B cell (primary cell): ENCODE measurements around the gene IGF2BP1. TPM values are rescaled to one million over a fixed set of nuclear protein-coding genes. Genes with fewer than 3 reads are reported as not detected.

Experiments used
- ATAC-seq: fragments of 200-7000 bp; cut with Tn5 transposase; one replicate; pipeline ENCODE4 v1.10.0; 2021; ENCODE audit warnings: low read depth, mild to moderate bottlenecking, moderate number of reproducible peaks, moderate library complexity
- CTCF ChIA-PET: fragments of 350-600 bp; sonication (Branson Sonifier 250); formaldehyde crosslinking; loops from one replicate; lab custom pipeline; 2021; ENCODE audit warnings: antibody characterized with exemption, inconsistent platforms; lab: Charles Lee
- POLR2A ChIA-PET: fragments of 350-600 bp; sonication (Branson Sonifier 250); formaldehyde crosslinking; loops from one replicate; lab custom pipeline; 2021; ENCODE audit warnings: antibody characterized with exemption; lab: Charles Lee
- DNase-seq: peaks from one replicate; pipeline ENCODE4 v3.0.0; 2013
- H2AFZ ChIP-seq: 2 replicates; pipeline ENCODE4 v1.6.1; 2012; ENCODE audit warnings: mild to moderate bottlenecking, low read depth, low read length; ENCODE audit not compliant: insufficient read depth, poor library complexity, severe bottlenecking
- H3K27ac ChIP-seq, 2 donors: 1 replicate in 1 of 2; 2 replicates in 1 of 2; pipeline ENCODE4 v1.5.1; 2012 to 2013; ENCODE audit warnings: low read length in 2 of 2, mild to moderate bottlenecking in 2 of 2, moderate library complexity in 1 of 2
- H3K27me3 ChIP-seq, 4 experiments: fragments of 200-600 bp in 1 of 4; sonication (generic) in 1 of 4; replicated peaks in 1 of 4; 1 replicate in 2 of 4; 2 replicates in 2 of 4; pipeline versions ENCODE4 v1.6.1 to v1.7.0; 2013 to 2016; ENCODE audit warnings: low read length in 3 of 4, mild to moderate bottlenecking in 2 of 4, mixed read lengths in 1 of 4, moderate library complexity in 1 of 4; ENCODE audit not compliant: insufficient read depth in 4 of 4, control insufficient read depth in 3 of 4; ENCODE audit errors: control extremely low read depth in 1 of 4
- H3K36me3 ChIP-seq, 2 experiments: replicated peaks in 1 of 2; 1 replicate in 1 of 2; 2 replicates in 1 of 2; pipeline versions ENCODE4 v1.6.1 to v1.7.1; 2013; ENCODE audit warnings: low read length in 1 of 2; ENCODE audit not compliant: insufficient read depth in 2 of 2, control insufficient read depth in 1 of 2; ENCODE audit errors: control extremely low read depth in 1 of 2, extremely low read depth in 1 of 2
- H3K4me1 ChIP-seq, 2 donors: fragments of 200-600 bp in 1 of 2; sonication (generic) in 1 of 2; 1 replicate in 1 of 2; 2 replicates in 1 of 2; pipeline versions ENCODE4 v1.5.1 to v1.6.1; 2013 to 2017; ENCODE audit warnings: low read length in 2 of 2; ENCODE audit not compliant: control insufficient read depth in 2 of 2, insufficient read depth in 2 of 2
- H3K4me2 ChIP-seq: replicated peaks from 2 replicates; pipeline ENCODE3; 2012; ENCODE audit warnings: mild to moderate bottlenecking, low read depth, low read length; ENCODE audit not compliant: poor library complexity, severe bottlenecking
- H3K4me3 ChIP-seq, 5 experiments: fragments of 200-600 bp in 1 of 5; sonication (generic) in 1 of 5; 1 replicate in 3 of 5; 2 replicates in 2 of 5; pipeline versions ENCODE4 v1.5.1 to v1.7.0; 2011 to 2016; ENCODE audit warnings: low read length in 4 of 5, mild to moderate bottlenecking in 4 of 5, low read depth in 2 of 5, control low read depth in 1 of 5, moderate library complexity in 1 of 5; ENCODE audit not compliant: insufficient read depth in 1 of 5; ENCODE audit errors: control extremely low read depth in 1 of 5, extremely low read depth in 1 of 5
- H3K79me2 ChIP-seq: fragments of 200-600 bp; sonication (generic); one replicate; pipeline ENCODE4 v1.6.0; 2016; ENCODE audit warnings: low read length; ENCODE audit not compliant: control insufficient read depth, insufficient read depth
- H3K9ac ChIP-seq: fragments of 200-600 bp; sonication (generic); 2 replicates; pipeline ENCODE4 v1.6.1; 2017; ENCODE audit warnings: mild to moderate bottlenecking, low read length, moderate library complexity
- H3K9me3 ChIP-seq, 3 donors: one replicate each; pipeline versions ENCODE4 v1.6.1 to v1.7.1; 2013; ENCODE audit warnings: low read length in 2 of 3; ENCODE audit not compliant: control insufficient read depth in 2 of 3, insufficient read depth in 1 of 3; ENCODE audit errors: control extremely low read depth in 1 of 3
- H4K20me1 ChIP-seq: 2 replicates; pipeline ENCODE4 v1.6.0; 2012; ENCODE audit warnings: mild to moderate bottlenecking, low read length; ENCODE audit not compliant: insufficient read depth, control insufficient read depth, poor library complexity, severe bottlenecking
- H3K27ac Mint-ChIP-seq: one replicate; pipeline ENCODE4 v1.8.0; 2021; ENCODE audit warnings: mixed read lengths
- H3K27me3 Mint-ChIP-seq: one replicate; pipeline ENCODE4 v1.8.0; 2021; ENCODE audit warnings: mixed read lengths
- H3K4me1 Mint-ChIP-seq: one replicate; pipeline ENCODE4 v1.8.0; 2021; ENCODE audit warnings: mixed read lengths
- H3K4me3 Mint-ChIP-seq: one replicate; pipeline ENCODE4 v1.8.0; 2021; ENCODE audit warnings: mixed read lengths
- H3K9me3 Mint-ChIP-seq: one replicate; pipeline ENCODE4 v1.8.0; 2022; ENCODE audit warnings: mixed read lengths; ENCODE audit not compliant: insufficient read depth
- CTCF ChIP-seq: fragments of 200-600 bp; IDR thresholded peaks from one replicate; pipeline ENCODE4 v1.8.0; 2022; ENCODE audit warnings: antibody characterized with exemption, mild to moderate bottlenecking
- EZH2 ChIP-seq: IDR thresholded peaks from 2 replicates; pipeline ENCODE4 v1.6.1; 2012; ENCODE audit warnings: borderline replicate concordance, low read depth, mild to moderate bottlenecking, moderate library complexity, low read length; ENCODE audit not compliant: insufficient read depth, poor library complexity, severe bottlenecking
- WGBS: methylation state at CpG from one replicate; pipeline ENCODE4 v1.1.5; 2013; ENCODE audit warnings: missing lambda C conversion rate; ENCODE audit not compliant: insufficient coverage; 5-methylcytosine and 5-hydroxymethylcytosine counted together
- intact Hi-C: fragments of 100-400 bp; cut with micrococcal nuclease; formaldehyde crosslinking; loops from one replicate; pipeline ENCODE4 v1.10.0; 2022
- polyA plus RNA-seq: library from polyadenylated mRNA; depleted of rRNA; stranded (reverse); fragments of >200 nt; gene quantifications from 2 replicates; pipeline ENCODE4 v1.2.3, GENCODE V29; 2012
- total RNA-seq, 2 donors: library from RNA; stranded (reverse); fragments of 120-200 nt in 1 of 2; gene quantifications; 1 replicate in 1 of 2; 2 replicates in 1 of 2; pipeline versions ENCODE4 v1.2.3 to v1.2.4, GENCODE V29; 2013 to 2022

IGF2BP1 gene
- total and polyA plus RNA-seq, 2 donors (not counting 1 experiment from before 2014, with no cell fraction given): not detected

- Histone ChIP-seq H3K4me1 (no peaks in the 10 kb centered on the region), H2AFZ (no peak overlapping the region), H3K36me3 (no peaks in the 10 kb centered on the region), H3K79me2 (no peaks in the 10 kb centered on the region), H4K20me1 (no peaks in the 10 kb centered on the region), H3K4me2 (no peak overlapping the region), H3K27ac (no peak overlapping the region), H3K9me3 (peaks cover 0 to 3% (median 0%) of the 10 kb centered on the region in 3 donors), H3K4me3 (no peak overlapping the region), H3K9ac (no peak overlapping the region), H3K27me3 (peaks cover 0 to 22% (median 2%) of the 10 kb centered on the region in 4 experiments)
- intact Hi-C loops: no loop called here
- ATAC-seq: no peak
- H3K4me3 Mint-ChIP-seq: no peak overlapping the region
- no peaks in the 10 kb centered on the region for H3K9me3 Mint-ChIP-seq
- no peak for TF ChIP-seq CTCF
- no peaks in the 10 kb centered on the region for H3K4me1 Mint-ChIP-seq
- no peak for DNase-seq
- no peak overlapping the region for H3K27ac Mint-ChIP-seq
- ChIA-PET POLR2A (no interaction called here), CTCF (no interaction called here)
- WGBS: no CpG with 5 or more reads among the region's 3 CpGs
- H3K27me3 Mint-ChIP-seq: peaks cover 49% of the 10 kb centered on the region
Observed at GRCh38 chr17:49074851-49075540, 77.8 kb downstream of the IGF2BP1 start.

GRCh38 chr17:49076573-49077384 lies 79.6 kb downstream of the IGF2BP1 start:
- Histone ChIP-seq H2AFZ (no peak overlapping the region), H4K20me1 (no peaks in the 10 kb centered on the region), H3K27me3 (peaks cover 0 to 25% (median 2%) of the 10 kb centered on the region in 4 experiments), H3K79me2 (no peaks in the 10 kb centered on the region), H3K4me3 (no peak overlapping the region), H3K9me3 (peaks cover 0 to 3% (median 0%) of the 10 kb centered on the region in 3 donors), H3K9ac (no peak overlapping the region), H3K4me2 (no peak overlapping the region), H3K36me3 (no peaks in the 10 kb centered on the region), H3K27ac (no peak overlapping the region), H3K4me1 (no peaks in the 10 kb centered on the region)
- no peak for DNase-seq
- WGBS: 96% methylated on average over 5 of the region's 7 CpGs
- TF ChIP-seq EZH2 (no peak), CTCF (no peak)
- Mint-ChIP-seq H3K27ac (no peak overlapping the region), H3K4me1 (no peaks in the 10 kb centered on the region), H3K27me3 (peaks cover 51% of the 10 kb centered on the region), H3K9me3 (no peaks in the 10 kb centered on the region), H3K4me3 (no peak overlapping the region)
- ChIA-PET CTCF (no interaction called here), POLR2A (no interaction called here)
- intact Hi-C loops: no loop called here
- ATAC-seq: no peak
